Lower leg skin (tissue), 4 donors: ENCODE data around the gene S100A9. TPM values are rescaled to one million over a fixed set of nuclear protein-coding genes. Genes with fewer than 3 reads are reported as not detected.

Experiments used
- DNase-seq, 2 donors: peaks; one replicate each; pipeline ENCODE4 v3.0.0-alpha.2; 2019; ENCODE audit warnings: low spot score in 2 of 2
- H3K4me3 ChIP-seq: fragments of 200-600 bp; sonication (generic); 2 replicates; pipeline ENCODE4 v1.5.1; 2017; ENCODE audit warnings: mild to moderate bottlenecking, low read depth; ENCODE audit not compliant: poor library complexity, severe bottlenecking
- POLR2A ChIP-seq, 2 donors: fragments of 450-650 bp; IDR thresholded peaks; one replicate each; pipeline ENCODE4 v1.6.1; 2016 to 2017; ENCODE audit warnings: antibody characterized with exemption in 2 of 2, mild to moderate bottlenecking in 1 of 2, moderate library complexity in 1 of 2
- WGBS, 2 donors: methylation state at CpG; one replicate each; pipeline ENCODE4 v1.1.5; 2018; 5-methylcytosine and 5-hydroxymethylcytosine counted together
- intact Hi-C: fragments of 100-400 bp; cut with DNase I; formaldehyde crosslinking; loops from one replicate; pipeline ENCODE4 v1.15.0; 2023; ENCODE audit warnings: low total_unique reads
- total RNA-seq, 4 donors: library from RNA; depleted of rRNA; stranded (reverse); fragments of >200 nt; gene quantifications; one replicate each; pipeline ENCODE4 v1.1.0, GENCODE V29; 2016
- TF ChIP-seq, protein P1 (sequence below), 3 donors: fragments of 450-650 bp; IDR thresholded peaks; one replicate each; pipeline ENCODE4 v1.5.1; 2016; ENCODE audit warnings: antibody characterized with exemption in 3 of 3, mild to moderate bottlenecking in 3 of 3, moderate library complexity in 2 of 3

S100A9 gene
- total RNA-seq, 4 donors from 2014 or later: 21.6 to 53.2 (median 31.3) TPM

- no peak overlapping the region for H3K4me3 ChIP-seq
- TF ChIP-seq, protein P1, sequence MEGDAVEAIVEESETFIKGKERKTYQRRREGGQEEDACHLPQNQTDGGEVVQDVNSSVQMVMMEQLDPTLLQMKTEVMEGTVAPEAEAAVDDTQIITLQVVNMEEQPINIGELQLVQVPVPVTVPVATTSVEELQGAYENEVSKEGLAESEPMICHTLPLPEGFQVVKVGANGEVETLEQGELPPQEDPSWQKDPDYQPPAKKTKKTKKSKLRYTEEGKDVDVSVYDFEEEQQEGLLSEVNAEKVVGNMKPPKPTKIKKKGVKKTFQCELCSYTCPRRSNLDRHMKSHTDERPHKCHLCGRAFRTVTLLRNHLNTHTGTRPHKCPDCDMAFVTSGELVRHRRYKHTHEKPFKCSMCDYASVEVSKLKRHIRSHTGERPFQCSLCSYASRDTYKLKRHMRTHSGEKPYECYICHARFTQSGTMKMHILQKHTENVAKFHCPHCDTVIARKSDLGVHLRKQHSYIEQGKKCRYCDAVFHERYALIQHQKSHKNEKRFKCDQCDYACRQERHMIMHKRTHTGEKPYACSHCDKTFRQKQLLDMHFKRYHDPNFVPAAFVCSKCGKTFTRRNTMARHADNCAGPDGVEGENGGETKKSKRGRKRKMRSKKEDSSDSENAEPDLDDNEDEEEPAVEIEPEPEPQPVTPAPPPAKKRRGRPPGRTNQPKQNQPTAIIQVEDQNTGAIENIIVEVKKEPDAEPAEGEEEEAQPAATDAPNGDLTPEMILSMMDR (IDR thresholded peaks at IDR 0.05): no peak
- no peak for TF ChIP-seq POLR2A (IDR thresholded peaks at IDR 0.05)
- intact Hi-C loops: no loop called here
- whole genome bisulfite sequencing, 2 donors: 85 to 90% methylated on average over 3 of the region's 3 CpGs
- peak in 1 of 2 donors; percentile 61 for DNase-seq
These were observed 4.6 kb downstream of the S100A9 start for GRCh38 chr1:153362187-153362775.

DNA sequence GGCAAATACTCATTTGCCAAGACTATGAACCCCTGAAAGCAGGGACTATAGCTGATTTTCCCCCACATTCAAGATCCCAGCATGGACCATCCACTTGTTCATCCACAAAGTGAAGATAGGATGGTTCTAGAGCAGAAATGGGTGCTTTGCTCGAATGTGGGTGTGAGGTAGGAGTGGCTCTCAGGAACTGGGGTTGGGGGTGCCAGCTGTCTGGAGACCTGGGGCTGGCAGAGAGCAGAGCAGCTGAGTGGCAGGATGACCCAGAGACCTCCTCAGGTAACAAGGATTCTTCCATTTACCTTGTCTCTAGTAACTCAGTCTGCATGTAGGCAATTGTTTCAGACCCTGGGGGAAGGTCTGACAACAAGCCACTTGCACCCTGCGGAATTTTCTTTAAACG is 6.0 kb downstream of the S100A9 start:
- intact Hi-C loops: no loop called here
- 59 to 67% methylated on average over 3 of the region's 3 CpGs for WGBS, 2 donors
- TF ChIP-seq, protein P1 (IDR thresholded peaks at IDR 0.05): no peak
- no peak for TF ChIP-seq POLR2A (IDR thresholded peaks at IDR 0.05)

GRCh38 chr1:153364156-153364555 is 6.5 kb downstream of the S100A9 start:
- peak in 1 of 2 donors; percentile 5 for DNase-seq
- TF ChIP-seq, protein P1 (IDR thresholded peaks at IDR 0.05): no peak
- intact Hi-C loops: no loop called here
- H3K4me3 ChIP-seq: no peak overlapping the region

More for the DNA sequence above, 6.0 kb downstream of the S100A9 start:
- DNase-seq: no peak
- no peak overlapping the region for H3K4me3 ChIP-seq

GRCh38 chr1:153364766-153365666 is 7.4 kb downstream of the S100A9 start:
- TF ChIP-seq POLR2A (IDR thresholded peaks at IDR 0.05): no peak
- TF ChIP-seq, protein P1 (IDR thresholded peaks at IDR 0.05): no peak
- WGBS, 2 donors: 57 to 59% methylated on average over 12 of the region's 12 CpGs
- H3K4me3 ChIP-seq: no peak overlapping the region
- intact Hi-C loops: no loop called here
- peak in 1 of 2 donors; percentile 45 for DNase-seq

DNA sequence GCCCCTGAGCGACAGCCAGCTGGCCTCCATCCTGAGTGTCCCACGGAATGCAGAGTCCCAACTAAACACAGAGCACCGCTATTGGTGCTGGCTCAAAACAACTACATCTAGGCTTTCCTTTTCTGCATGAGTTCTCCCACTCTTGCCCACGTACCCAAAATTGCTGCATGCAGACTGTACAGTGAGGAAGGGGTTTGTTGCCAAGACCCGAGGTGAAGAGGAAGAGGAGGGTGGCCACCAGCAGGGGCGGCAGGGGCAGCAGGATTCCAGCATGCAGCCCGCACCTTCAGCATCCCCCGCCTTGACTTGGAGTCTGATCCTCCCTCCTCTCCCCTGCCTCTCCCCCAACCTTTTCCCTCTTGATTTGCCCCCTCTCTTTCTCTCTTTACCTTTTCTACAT is 8.0 kb downstream of the S100A9 start:
- intact Hi-C loops: no loop called here
- TF ChIP-seq, protein P1 (IDR thresholded peaks at IDR 0.05): no peak
- no peak for TF ChIP-seq POLR2A (IDR thresholded peaks at IDR 0.05)
- peak in 1 of 2 donors; percentile 37 for DNase-seq
- WGBS, 2 donors: 57 to 61% methylated on average over 8 of the region's 8 CpGs
- no peak overlapping the region for H3K4me3 ChIP-seq
